Colonic mucosa (tissue), 4 donors: ENCODE measurements around the gene LTBP2. TPM values are rescaled to one million over a fixed set of nuclear protein-coding genes. Genes with fewer than 3 reads are reported as not detected.

Experiments
- DNase-seq: peaks from one replicate; pipeline ENCODE4 v3.0.0-alpha.2; 2020
- H3K27ac ChIP-seq: fragments of 200-600 bp; one replicate; pipeline ENCODE4 v1.8.0; 2021
- H3K27me3 ChIP-seq: fragments of 200-600 bp; one replicate; pipeline ENCODE4 v1.8.0; 2021
- H3K36me3 ChIP-seq: fragments of 200-600 bp; one replicate; pipeline ENCODE4 v1.8.0; 2021
- H3K4me1 ChIP-seq: fragments of 200-600 bp; one replicate; pipeline ENCODE4 v1.8.0; 2021; ENCODE audit warnings: mild to moderate bottlenecking
- H3K4me3 ChIP-seq: fragments of 200-600 bp; one replicate; pipeline ENCODE4 v1.8.0; 2021
- H3K9ac ChIP-seq, 2 donors: one replicate each; pipeline ENCODE4 v1.7.0; 2013; ENCODE audit warnings: control low read depth in 2 of 2, low read depth in 2 of 2, low read length in 2 of 2
- H3K9me3 ChIP-seq: fragments of 200-600 bp; one replicate; pipeline ENCODE4 v1.8.0; 2021
- CTCF ChIP-seq: fragments of 200-600 bp; IDR thresholded peaks from one replicate; pipeline ENCODE4 v1.8.0; 2022; ENCODE audit warnings: antibody characterized with exemption, mild to moderate bottlenecking
- intact Hi-C: fragments of 100-400 bp; cut with DNase I; formaldehyde crosslinking; loops from one replicate; pipeline ENCODE4 v1.14.1; 2022
- total RNA-seq, 2 donors: library from RNA; stranded (reverse); fragmentation: NEBNext Ultra II Directional in 1 of 2; extraction: Animal tissue kit (Norgen Biotek cat#: 25700) in 1 of 2; gene quantifications; one replicate each; pipeline ENCODE4 v1.2.1, GENCODE V29; 2021
- donor health status: healthy.
- donor health status: DM: no; HTN: no; CAD: no.
- donor health status: DM: no; HTN: no; CAD: no.

The LTBP2 gene
- total RNA-seq, 2 donors from 2014 or later, result 1.9 to 3.7 TPM

DNA sequence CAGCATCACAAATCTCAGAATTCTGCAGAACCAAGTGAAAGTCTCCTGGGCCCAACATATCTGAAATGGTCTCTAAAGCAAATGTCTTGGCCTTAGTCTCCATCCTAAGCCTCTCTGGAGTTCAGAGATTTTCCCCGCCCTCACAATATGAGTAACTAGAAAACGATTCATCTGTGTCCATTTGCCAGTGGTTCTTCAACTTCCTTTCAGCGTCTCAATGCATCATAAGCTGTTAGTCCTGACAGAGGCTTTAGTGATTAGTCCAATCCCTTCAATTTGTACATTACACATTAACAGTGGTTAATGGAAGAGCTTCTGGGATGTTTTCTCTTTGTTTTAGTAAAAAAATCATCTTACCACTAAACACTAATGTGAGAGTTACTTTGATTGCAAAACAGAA is 136.4 kb downstream of the LTBP2 start:
- no peak for TF ChIP-seq CTCF
- intact Hi-C loops, result no loop called here
- Histone ChIP-seq H3K4me3 (no peak overlapping the region), H3K36me3 (no peaks in the 10 kb centered on the region), H3K9me3 (no peaks in the 10 kb centered on the region), H3K4me1 (no peaks in the 10 kb centered on the region), H3K27ac (no peak overlapping the region), H3K27me3 (no peaks in the 10 kb centered on the region), H3K9ac (no peak overlapping the region)
- no peak for DNase-seq

DNA sequence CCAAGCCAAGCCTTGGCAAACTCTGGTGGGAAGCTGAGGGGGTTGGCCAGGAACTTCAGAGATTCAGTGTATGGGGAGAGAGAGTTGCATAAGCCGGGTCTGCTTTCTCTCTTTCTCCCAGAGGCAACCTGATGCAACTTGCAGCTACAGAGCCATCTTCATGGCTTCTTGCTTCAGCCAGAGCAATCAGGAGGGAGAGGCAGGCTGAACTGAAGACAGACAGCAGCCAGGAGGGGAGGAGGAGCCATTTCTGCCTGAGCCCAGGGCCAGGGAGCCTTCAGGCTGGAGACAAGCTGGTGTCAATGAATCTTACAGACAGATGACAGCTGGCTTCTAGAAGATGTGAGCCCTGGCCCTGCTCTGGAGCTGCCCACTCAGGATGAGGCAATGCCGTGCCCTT is 137.7 kb downstream of the LTBP2 start:
- no peak for DNase-seq
- H3K9me3 ChIP-seq, result no peaks in the 10 kb centered on the region
- no peak overlapping the region for H3K27ac ChIP-seq
- H3K4me1 ChIP-seq, result no peaks in the 10 kb centered on the region
- no peaks in the 10 kb centered on the region for H3K36me3 ChIP-seq
- H3K9ac ChIP-seq, result no peak overlapping the region
- no peaks in the 10 kb centered on the region for H3K27me3 ChIP-seq
- no peak for TF ChIP-seq CTCF
- H3K4me3 ChIP-seq, result no peak overlapping the region
- intact Hi-C loops, result no loop called here

DNA sequence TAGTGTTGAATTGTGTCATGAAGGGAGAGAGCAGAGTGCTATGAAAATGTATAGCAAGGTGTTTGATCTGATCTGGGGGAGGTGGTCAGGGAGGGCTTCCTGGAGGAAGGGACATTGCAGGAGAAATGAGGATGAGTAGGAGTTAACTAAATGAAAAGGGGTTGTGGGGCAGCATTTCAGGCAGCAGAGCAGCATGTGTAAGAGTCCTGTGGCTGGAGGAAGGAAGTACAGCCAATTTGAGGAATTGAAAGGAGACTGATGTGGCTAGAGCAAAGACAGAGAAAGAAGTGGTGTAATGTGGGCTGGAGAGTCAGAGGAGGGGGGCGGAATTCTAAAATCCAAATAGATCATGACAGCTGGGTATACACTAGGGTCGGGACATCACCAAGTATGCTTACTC is 139.4 kb downstream of the LTBP2 start:
- no peaks in the 10 kb centered on the region for H3K4me1 ChIP-seq
- H3K27me3 ChIP-seq, result no peaks in the 10 kb centered on the region
- H3K4me3 ChIP-seq, result no peak overlapping the region
- no peak overlapping the region for H3K9ac ChIP-seq
- H3K27ac ChIP-seq, result no peak overlapping the region
- no peaks in the 10 kb centered on the region for H3K9me3 ChIP-seq
- no peak for TF ChIP-seq CTCF
- no peaks in the 10 kb centered on the region for H3K36me3 ChIP-seq
- DNase-seq, result no peak
- intact Hi-C loops, result no loop called here

GRCh38 chr14:74469548-74470518 is 142.2 kb downstream of the LTBP2 start:
- Histone ChIP-seq H3K9me3 (no peaks in the 10 kb centered on the region), H3K27me3 (no peaks in the 10 kb centered on the region), H3K36me3 (no peaks in the 10 kb centered on the region), H3K9ac (no peak overlapping the region), H3K27ac (no peak overlapping the region), H3K4me1 (no peaks in the 10 kb centered on the region), H3K4me3 (no peak overlapping the region)
- TF ChIP-seq CTCF, result no peak
- DNase-seq, result no peak
- intact Hi-C loops, result no loop called here

DNA sequence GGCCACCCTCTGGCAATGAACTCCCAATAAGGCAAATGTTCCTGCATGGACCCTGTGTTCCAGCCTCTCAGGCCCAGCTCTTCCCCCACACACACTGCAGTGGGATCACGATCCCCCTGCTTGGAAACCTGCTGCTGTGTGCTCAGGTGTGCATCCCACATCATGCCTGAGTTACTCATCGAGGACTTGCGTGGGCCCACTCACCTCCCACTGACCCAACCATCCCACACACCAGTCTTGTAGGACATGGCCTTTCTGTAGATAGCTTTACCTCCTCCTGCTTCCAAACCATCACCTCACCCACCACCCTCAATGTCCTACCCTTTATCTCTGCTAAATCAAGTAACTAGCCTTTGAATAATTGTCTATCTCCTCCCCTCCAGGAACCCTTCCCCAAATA is 143.5 kb downstream of the LTBP2 start:
- Histone ChIP-seq H3K9me3 (no peaks in the 10 kb centered on the region), H3K9ac (no peak overlapping the region), H3K27me3 (no peaks in the 10 kb centered on the region), H3K4me1 (no peaks in the 10 kb centered on the region), H3K4me3 (no peak overlapping the region), H3K36me3 (no peaks in the 10 kb centered on the region), H3K27ac (no peak overlapping the region)
- no peak for DNase-seq
- no peak for TF ChIP-seq CTCF
- intact Hi-C loops, result no loop called here
